C1 segment of cervical spinal cord (tissue), 14 donors: ENCODE data around the gene ERC2.

Source experiments
- DNase-seq, 14 donors: peaks; one replicate each; lab custom pipeline; 2025; lab: John Stamatoyannopoulos, UW

Gene ERC2

DNA sequence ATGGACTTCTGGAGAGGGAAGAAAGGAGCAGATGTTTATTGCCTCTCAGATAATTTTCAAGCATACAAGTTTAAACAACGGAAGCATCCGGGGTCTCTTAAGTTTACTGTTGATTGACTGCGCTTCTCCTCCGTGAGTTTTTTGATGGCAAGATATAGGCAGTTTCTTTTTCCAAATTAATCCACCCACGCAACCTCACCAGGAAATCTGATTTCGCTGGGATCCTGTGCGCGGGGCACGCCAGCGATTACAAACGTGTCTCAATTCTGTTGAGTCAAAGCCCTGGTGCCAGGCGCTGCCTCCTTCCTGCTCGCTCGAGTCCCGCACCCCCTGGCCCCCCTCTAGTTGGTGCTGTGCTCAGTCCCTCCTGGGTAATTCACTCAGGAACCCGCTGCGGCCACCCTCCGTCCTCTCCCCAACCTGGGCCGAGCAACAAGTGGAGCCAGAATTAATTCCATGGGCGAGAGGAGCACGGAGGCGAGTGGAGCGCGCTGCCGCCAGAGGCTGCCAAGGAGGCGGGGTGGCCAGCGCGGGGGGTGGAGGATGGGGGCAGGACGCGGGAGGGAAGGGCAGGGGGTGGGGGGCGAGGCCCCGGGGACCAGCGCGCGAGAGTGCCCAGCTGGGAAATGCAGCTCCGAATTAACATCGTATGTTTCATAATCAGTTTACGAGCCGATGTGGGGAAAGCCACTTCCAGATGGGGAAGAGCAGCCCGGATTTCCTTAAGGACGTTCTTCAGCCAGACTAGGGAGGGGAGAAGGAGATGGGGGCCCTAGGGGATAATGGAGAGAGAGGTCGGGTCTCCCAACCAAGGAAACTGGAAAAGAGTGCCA, 987.1 kb downstream of the ERC2 start:
- peak in 7 of 14 donors; percentile 8 to 63 (median 13) for DNase-seq

DNA sequence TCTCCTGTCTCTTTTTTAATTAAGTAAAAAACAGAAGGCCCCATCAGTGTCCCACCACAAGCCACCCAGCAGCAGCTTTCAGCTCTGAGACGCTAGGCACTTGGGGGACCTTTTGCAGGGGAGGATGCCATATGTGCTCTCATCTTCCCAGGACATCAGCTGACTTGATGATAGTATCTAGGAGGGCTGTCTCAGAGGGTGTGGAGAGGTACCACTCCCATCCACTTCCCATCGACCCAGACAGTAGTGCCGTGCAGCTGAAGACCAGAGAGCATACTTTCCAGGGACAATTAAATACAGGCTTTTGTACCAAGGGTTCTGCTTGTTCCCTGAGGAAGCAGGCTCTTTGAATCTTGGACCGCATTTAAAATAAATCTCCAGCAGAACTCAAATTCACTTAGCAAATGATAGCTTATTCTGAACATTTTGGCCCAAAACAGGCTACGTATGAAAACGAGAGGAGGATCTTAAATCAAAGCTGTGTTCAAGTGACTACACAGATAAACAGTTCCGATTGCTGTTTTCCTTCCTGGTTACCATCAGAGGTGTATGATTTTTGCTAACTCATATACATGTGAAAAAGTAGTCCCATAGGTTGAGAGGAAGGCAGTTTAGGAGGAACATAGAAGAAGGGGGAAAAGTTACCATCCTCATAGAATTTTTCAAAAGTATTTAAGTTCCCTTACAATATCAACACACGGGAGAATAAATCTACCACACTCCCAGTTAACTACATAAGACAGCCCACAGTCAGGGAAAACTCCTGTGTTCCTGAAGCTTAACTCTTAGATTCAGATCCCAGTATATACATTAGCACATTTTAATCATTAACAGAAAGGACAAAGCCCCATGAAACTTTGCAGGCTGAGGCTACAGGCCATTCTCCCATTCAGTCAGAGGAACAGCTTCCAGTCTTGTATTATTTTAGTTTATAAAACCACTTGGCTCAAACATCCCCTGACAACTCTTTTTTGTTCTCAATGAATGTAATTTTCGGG, 990.7 kb downstream of the ERC2 start:
- DNase-seq = no peak

DNA sequence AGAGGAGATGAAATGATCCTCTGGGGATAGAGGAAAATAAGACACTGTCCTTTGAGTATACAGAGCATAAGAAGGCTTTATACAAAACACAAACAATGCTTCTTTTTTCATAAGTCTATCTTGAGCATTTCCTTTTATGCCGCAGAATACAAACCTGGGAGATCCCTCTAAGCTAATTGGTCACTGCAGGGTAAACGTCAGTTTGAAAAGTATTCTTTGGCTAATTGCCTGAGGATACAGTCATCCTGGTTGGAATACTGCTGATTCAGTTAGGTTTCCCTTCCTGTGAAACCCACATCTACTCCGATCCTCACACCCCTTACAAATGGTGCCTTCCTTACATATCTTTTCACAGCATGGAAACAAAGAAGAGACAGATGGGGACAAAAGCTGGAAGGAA, 991.8 kb downstream of the ERC2 start:
- DNase-seq = no peak

DNA sequence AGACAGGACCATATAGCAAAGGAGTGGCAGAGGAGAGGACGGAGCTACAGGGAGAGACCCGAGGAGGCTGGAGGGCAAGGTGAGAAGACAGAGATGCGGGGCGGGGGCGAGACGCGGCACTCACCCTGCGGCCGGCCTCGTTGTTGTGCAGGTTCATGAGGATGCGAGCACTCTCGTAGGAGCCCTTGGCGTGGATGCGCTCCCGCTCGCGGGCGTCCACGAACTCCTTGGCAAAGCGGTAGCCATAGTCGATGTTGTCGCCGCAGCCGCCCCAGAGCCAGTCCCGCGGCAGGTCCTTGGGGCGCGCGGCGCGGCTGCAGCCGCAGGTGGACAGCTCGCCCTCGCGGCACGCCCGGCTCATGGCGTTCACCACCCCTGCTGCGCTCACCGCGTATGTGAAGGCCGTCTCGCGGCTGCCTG, 994.0 kb downstream of the ERC2 start:
- DNase-seq = no peak

DNA sequence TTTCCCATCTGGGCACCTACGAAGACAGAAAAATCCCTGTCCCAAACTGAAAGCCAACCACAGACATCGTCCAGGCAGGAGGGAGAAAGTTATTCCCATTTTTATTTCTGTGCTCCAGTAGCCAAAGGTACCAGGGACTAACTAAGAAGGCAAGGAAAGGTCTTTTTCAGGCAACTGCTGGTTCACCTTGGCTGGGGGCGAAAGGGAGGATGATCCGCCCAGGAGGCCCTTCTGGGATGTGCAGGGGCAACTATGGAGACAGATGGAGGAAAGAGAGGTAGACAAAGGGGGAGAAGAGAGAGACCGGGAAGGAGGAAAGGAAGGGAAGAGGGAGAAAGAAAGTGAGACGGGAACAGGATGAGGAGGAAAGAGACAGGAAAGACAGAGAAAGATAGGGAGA, 994.5 kb downstream of the ERC2 start:
- DNase-seq = no peak

DNA sequence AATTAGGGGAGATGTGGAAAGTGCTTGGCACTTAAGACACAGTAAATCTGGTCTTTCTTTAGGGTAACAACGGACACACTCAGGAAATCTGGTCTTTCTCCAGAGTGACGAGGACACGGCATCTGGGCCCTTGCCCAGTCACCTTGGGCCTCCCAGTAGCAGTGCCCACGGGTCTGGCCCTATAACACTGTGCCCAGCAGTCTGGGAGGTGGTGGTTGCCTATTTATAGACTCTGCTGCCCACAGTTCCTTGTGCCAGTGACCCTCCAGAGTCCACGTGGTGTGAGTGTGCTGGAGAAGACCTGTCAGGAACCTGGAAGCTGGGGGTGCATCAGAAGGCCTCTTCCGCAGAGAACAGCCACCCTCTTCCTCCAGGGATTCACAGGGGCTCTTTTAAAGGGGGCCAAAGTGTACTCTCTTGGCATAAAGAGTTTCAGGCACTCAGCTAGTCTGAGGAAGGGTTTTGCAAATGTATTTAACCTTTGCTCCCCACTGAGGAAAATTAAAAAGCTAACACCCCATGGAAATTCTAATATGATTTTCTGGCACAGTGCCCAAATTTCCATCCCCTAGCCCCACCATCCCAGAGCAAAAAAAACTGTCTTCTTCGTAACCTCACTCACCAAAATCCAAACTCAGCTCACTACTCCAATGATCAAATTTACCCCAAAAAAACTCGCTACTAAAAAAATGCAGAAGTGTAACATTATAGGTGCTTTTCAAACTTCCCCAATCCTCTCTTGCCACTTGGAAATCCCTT, 996.6 kb downstream of the ERC2 start:
- DNase-seq = peak in 1 of 14 donors; percentile 7

DNA sequence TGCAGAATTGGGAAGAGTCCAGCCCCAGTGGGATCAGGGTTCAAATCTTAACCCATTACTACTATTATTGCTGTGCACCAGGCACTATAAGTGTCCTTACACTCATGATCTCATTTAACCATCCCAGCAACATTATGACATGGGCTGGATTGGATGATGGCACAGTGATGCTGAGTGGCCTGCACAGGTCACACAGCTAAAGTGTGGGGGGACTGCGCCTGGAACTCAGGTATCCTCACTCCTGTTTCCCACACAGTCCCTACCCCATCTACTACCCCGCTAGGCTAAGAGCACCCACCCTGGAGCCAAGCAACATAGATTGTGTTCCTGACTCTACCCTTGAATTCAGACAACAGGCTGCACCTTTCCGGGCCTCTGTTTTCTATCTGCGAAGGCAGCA, 997.2 kb downstream of the ERC2 start:
- no peak for DNase-seq

DNA sequence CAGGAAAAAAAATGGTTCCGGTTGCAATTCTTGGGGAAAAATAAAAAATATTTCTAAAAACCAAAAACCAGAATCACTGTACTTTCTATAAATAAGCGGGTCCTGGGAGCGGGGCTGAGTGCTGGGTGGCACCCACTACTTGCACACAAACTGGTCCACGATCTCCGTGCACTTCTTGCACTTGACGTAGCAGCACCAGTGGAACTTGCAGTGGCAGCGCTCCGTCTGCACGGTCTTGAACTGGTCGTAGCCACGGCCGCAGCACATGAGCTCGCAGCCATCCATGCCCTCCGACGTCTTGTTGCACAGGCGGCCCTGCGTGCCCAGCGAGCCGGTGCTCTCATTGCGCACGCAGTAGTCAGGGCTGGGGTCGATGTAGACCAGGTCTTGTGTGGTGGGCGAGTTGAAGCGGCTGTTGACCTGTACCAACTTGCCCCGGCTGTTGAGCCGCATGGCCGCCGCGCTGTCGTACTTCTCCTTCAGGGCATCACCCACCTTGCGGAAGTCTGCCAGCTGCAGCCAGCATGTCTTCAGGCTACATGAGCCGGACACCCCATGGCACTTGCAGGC, 998.2 kb downstream of the ERC2 start:
- no peak for DNase-seq

DNA sequence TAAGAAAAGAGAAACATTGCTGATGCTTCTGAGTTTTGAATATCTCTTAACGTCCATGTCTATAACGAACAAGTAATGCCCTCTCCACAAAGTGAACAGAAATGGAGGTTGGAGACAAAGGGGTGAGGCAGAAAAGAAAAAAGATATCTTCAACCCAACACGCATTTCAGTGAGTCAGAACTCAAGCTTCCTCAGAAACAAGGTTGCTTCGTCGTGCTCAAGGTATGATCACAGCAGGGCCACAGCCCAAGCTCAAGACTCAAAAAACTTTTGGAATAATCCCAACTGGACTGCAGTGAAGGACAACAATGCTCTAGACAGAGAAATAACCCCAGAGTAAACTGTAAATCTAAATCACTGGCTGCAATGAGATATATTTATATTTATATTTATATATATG, 1000.0 kb downstream of the ERC2 start:
- no peak for DNase-seq

DNA sequence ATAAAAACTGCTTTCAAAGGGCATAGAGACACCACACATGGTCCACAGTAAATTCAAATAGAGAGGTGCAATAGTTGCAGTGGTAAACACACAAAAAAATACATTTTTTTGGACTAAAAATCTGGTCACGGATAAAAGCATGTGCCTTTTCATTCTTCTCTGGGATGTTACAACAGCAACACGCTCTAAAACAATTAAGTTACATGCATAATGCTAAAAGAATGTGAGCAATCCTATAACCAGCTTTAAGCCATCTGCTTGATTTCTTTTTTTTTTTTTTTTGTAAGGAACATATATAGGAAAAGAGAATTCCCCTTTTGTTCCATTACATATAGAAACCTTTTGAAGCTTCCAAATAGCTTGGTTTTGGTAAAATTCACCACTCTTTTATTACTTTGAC, 1001.2 kb downstream of the ERC2 start:
- no peak for DNase-seq

DNA sequence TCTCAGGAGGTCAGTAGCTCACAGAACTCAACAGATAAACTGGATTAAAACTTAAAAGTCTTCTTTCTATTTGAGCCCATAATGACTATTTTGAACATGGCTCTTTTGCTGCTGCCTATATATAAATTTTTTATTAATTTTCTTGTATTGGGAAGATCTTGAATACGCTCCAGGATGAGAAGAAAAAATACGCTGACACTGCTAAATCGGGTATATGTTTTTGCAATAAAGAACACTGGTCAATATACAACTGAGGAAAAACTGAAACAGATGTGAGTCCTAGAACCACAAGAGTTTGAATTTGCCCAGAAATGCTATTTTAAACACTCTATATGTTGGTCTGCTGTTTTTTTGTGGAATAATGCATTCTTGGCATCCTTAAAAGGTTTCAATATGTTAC, 1001.7 kb downstream of the ERC2 start:
- DNase-seq = no peak

DNA sequence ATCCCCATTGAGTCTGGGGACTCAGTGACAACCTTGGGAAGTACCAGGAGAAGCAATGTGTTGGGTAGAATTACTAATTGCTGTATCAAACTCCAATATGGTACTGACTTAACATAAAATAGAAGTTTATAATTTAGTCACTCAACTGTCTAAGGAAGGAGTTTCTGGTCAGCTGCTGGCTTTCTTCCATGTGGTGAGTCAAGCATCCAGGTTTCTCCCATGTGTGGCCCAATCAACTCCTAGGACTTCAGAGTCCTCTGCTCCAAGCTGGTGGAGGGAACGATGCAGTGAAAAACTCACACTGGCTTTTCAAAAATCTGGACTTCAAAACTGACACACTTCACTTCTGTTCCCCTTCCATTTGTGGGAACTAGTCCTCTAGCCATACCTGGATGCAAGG, 1006.4 kb downstream of the ERC2 start:
- DNase-seq = no peak

DNA sequence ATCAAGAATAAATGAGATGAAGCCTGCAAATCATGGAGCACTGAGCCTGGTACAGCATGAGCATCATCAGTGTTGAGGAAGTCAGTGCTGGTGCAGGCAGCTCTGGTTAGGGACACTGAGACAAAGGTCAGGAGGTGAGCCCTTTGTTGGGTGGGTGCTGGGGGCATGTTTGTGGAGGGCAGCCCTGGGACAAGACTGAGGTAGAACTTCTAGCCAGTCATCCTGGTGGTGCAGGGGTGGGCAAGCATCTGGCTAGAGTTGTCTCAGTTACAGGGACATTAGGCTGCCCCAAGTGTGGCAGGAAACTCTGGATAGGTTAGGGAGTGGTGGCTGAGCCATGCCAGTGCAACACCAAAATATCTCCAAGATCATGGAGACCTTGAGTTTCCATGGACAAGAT, 1008.4 kb downstream of the ERC2 start:
- DNase-seq = no peak
